ENCODE data around the gene TACO1. TPM values are rescaled to one million over a fixed set of nuclear protein-coding genes. Genes with fewer than 3 reads are reported as not detected.

The TACO1 gene
- total and polyA plus RNA-seq, 9 of the 15 experiments (the other 6 are each of a cell fraction or from before 2014, with no cell fraction given) = 10.3 to 41.6 (median 30.9) TPM

- no peak for TF ChIP-seq ZNF318 (IDR thresholded peaks at IDR 0.05; ENCODE audit: borderline replicate concordance in 1 of 2, low read depth in 1 of 2)
- no peak for TF ChIP-seq TCF7 (IDR thresholded peaks at IDR 0.05; ENCODE audit: borderline replicate concordance)
- no peak for TF ChIP-seq ERF (CRISPR knock-in tag; IDR thresholded peaks at IDR 0.05)
- no peak for TF ChIP-seq NFE2L1 (tag; IDR thresholded peaks at IDR 0.05; ENCODE audit: borderline replicate concordance, low read depth)
- TF ChIP-seq KDM2B (CRISPR knock-in tag; IDR thresholded peaks at IDR 0.05) = no peak
- TF ChIP-seq, protein P1, sequence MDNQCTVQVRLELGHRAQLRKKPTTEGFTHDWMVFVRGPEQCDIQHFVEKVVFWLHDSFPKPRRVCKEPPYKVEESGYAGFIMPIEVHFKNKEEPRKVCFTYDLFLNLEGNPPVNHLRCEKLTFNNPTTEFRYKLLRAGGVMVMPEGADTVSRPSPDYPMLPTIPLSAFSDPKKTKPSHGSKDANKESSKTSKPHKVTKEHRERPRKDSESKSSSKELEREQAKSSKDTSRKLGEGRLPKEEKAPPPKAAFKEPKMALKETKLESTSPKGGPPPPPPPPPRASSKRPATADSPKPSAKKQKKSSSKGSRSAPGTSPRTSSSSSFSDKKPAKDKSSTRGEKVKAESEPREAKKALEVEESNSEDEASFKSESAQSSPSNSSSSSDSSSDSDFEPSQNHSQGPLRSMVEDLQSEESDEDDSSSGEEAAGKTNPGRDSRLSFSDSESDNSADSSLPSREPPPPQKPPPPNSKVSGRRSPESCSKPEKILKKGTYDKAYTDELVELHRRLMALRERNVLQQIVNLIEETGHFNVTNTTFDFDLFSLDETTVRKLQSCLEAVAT (IDR thresholded peaks at IDR 0.05) = no peak
- no peak for TF ChIP-seq UBTF (IDR thresholded peaks at IDR 0.05; ENCODE audit: borderline replicate concordance in 1 of 2, low read depth in 2 of 2, low read length in 2 of 2)
- no peak for TF ChIP-seq CEBPG (CRISPR knock-in tag; IDR thresholded peaks at IDR 0.05)
- TF ChIP-seq CEBPG (tag; conservative IDR thresholded peaks at IDR 0.05 in 1 of 2, IDR thresholded peaks at IDR 0.05 in 1 of 2) = no peak
- TF ChIP-seq, protein P2, sequence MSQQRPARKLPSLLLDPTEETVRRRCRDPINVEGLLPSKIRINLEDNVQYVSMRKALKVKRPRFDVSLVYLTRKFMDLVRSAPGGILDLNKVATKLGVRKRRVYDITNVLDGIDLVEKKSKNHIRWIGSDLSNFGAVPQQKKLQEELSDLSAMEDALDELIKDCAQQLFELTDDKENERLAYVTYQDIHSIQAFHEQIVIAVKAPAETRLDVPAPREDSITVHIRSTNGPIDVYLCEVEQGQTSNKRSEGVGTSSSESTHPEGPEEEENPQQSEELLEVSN (IDR thresholded peaks at IDR 0.05; ENCODE audit: borderline replicate concordance in 1 of 2, extremely low read depth in 1 of 2, insufficient read depth in 1 of 2, insufficient read length in 1 of 2, low read depth in 1 of 2, low read length in 1 of 2, poor library complexity in 1 of 2, severe bottlenecking in 1 of 2) = no peak
- TF ChIP-seq ZNF311 (CRISPR knock-in tag; IDR thresholded peaks at IDR 0.05) = no peak
- no peak for TF ChIP-seq HNRNPLL (IDR thresholded peaks at IDR 0.05; ENCODE audit: low read depth, low read length, poor library complexity, severe bottlenecking)
- no peak for TF ChIP-seq NBN (IDR thresholded peaks at IDR 0.05; ENCODE audit: low read depth)
- TF ChIP-seq CHD1 (IDR thresholded peaks at IDR 0.05; ENCODE audit: low read length) = no peak
Observed at GRCh38 chr17:63634163-63634562, 33.5 kb downstream of the TACO1 start (continued).

All from K562 (cell line).